ENCODE results near the gene AMMECR1. TPM values are rescaled to one million over a fixed set of nuclear protein-coding genes. Genes with fewer than 3 reads are reported as not detected.

Gene AMMECR1
- total RNA-seq, 1 experiment from 2014 or later: 23.0 TPM

- ChIA-PET CTCF (no interaction called here), POLR2A (no interaction called here)
- no peaks in the 10 kb centered on the region for H3K27me3 ChIP-seq (replicated peaks; ENCODE audit: control insufficient read depth, insufficient read depth, low read length)
- H3K36me3 Mint-ChIP-seq (ENCODE audit: insufficient read depth, unreplicated experiment): no peaks in the 10 kb centered on the region
- intact Hi-C loops (cut with micrococcal nuclease; ENCODE audit: unreplicated experiment): no loop called here
- H3K4me3 Mint-ChIP-seq (ENCODE audit: unreplicated experiment): no peak overlapping the region
- H3K4me3 ChIP-seq (ENCODE audit: low read depth, low read length): no peak overlapping the region
- H3K27ac Mint-ChIP-seq (ENCODE audit: unreplicated experiment): no peak overlapping the region
- no peaks in the 10 kb centered on the region for H3K9me3 Mint-ChIP-seq (ENCODE audit: unreplicated experiment)
- TF ChIP-seq CTCF (IDR thresholded peaks at IDR 0.05; ENCODE audit: insufficient read depth in 1 of 2, low read depth in 1 of 2, low read length in 1 of 2, severe bottlenecking in 1 of 2, unreplicated experiment in 1 of 2): no peak
- peaks cover 7% of the 10 kb centered on the region for H3K4me1 Mint-ChIP-seq (ENCODE audit: low read depth, unreplicated experiment)
- BruUV-seq (replicated peaks): no TSS peak
- no peaks in the 10 kb centered on the region for H3K27me3 Mint-ChIP-seq (ENCODE audit: insufficient read depth, unreplicated experiment)
- no peaks in the 10 kb centered on the region for H3K36me3 ChIP-seq (ENCODE audit: control insufficient read depth, insufficient read depth, low read length)
- H3K4me1 ChIP-seq: peaks cover 21% of the 10 kb centered on the region; the same call in 1 of the 2 replicates
- no peaks in the 10 kb centered on the region for H3K9me3 ChIP-seq
- no peak for DNase-seq
These were observed 3.8 kb upstream of the AMMECR1 start for GRCh38 chrX:110321670-110322069.

GRCh38 chrX:110321081-110321480, 3.2 kb upstream of the AMMECR1 start:
- no peak overlapping the region for H3K4me3 ChIP-seq (ENCODE audit: low read depth, low read length)
- no peaks in the 10 kb centered on the region for H3K27me3 ChIP-seq (replicated peaks; ENCODE audit: control insufficient read depth, insufficient read depth, low read length)
- no peaks in the 10 kb centered on the region for H3K9me3 Mint-ChIP-seq (ENCODE audit: unreplicated experiment)
- H3K4me1 Mint-ChIP-seq (ENCODE audit: low read depth, unreplicated experiment): peaks cover 7% of the 10 kb centered on the region
- no peak overlapping the region for H3K4me3 Mint-ChIP-seq (ENCODE audit: unreplicated experiment)
- intact Hi-C loops (cut with micrococcal nuclease; ENCODE audit: unreplicated experiment): no loop called here
- H3K36me3 Mint-ChIP-seq (ENCODE audit: insufficient read depth, unreplicated experiment): no peaks in the 10 kb centered on the region
- ChIA-PET POLR2A (no interaction called here), CTCF (no interaction called here)
- BruUV-seq (replicated peaks): no TSS peak
- no peaks in the 10 kb centered on the region for H3K36me3 ChIP-seq (ENCODE audit: control insufficient read depth, insufficient read depth, low read length)
- no peaks in the 10 kb centered on the region for H3K9me3 ChIP-seq
- no peaks in the 10 kb centered on the region for H3K27me3 Mint-ChIP-seq (ENCODE audit: insufficient read depth, unreplicated experiment)
- no peak overlapping the region for H3K27ac Mint-ChIP-seq (ENCODE audit: unreplicated experiment)
- no peak for TF ChIP-seq CTCF (IDR thresholded peaks at IDR 0.05; ENCODE audit: insufficient read depth in 1 of 2, low read depth in 1 of 2, low read length in 1 of 2, severe bottlenecking in 1 of 2, unreplicated experiment in 1 of 2)
- H3K4me1 ChIP-seq: peaks cover 16% of the 10 kb centered on the region; the same call in 1 of the 2 replicates
- no peak for DNase-seq

GRCh38 chrX:110320381-110320987, 2.6 kb upstream of the AMMECR1 start:
- BruUV-seq (replicated peaks): no TSS peak
- peaks cover 15% of the 10 kb centered on the region; the same call in 1 of the 2 replicates for H3K4me1 ChIP-seq
- H3K27me3 Mint-ChIP-seq (ENCODE audit: insufficient read depth, unreplicated experiment): no peaks in the 10 kb centered on the region
- H3K36me3 ChIP-seq (ENCODE audit: control insufficient read depth, insufficient read depth, low read length): no peaks in the 10 kb centered on the region
- no peak overlapping the region for H3K4me3 ChIP-seq (ENCODE audit: low read depth, low read length)
- no peak for DNase-seq
- H3K4me3 Mint-ChIP-seq (ENCODE audit: unreplicated experiment): no peak overlapping the region
- H3K9me3 ChIP-seq: no peaks in the 10 kb centered on the region
- no peak overlapping the region for H3K27ac Mint-ChIP-seq (ENCODE audit: unreplicated experiment)
- no peak for TF ChIP-seq CTCF (IDR thresholded peaks at IDR 0.05; ENCODE audit: insufficient read depth in 1 of 2, low read depth in 1 of 2, low read length in 1 of 2, severe bottlenecking in 1 of 2, unreplicated experiment in 1 of 2)
- no peaks in the 10 kb centered on the region for H3K36me3 Mint-ChIP-seq (ENCODE audit: insufficient read depth, unreplicated experiment)
- ChIA-PET CTCF (no interaction called here), POLR2A (no interaction called here)
- H3K9me3 Mint-ChIP-seq (ENCODE audit: unreplicated experiment): no peaks in the 10 kb centered on the region
- H3K4me1 Mint-ChIP-seq (ENCODE audit: low read depth, unreplicated experiment): peaks cover 7% of the 10 kb centered on the region
- intact Hi-C loops (cut with micrococcal nuclease; ENCODE audit: unreplicated experiment): no loop called here
- H3K27me3 ChIP-seq (replicated peaks; ENCODE audit: control insufficient read depth, insufficient read depth, low read length): no peaks in the 10 kb centered on the region
